ENCODE data around the gene CDC42BPG.

- TF ChIP-seq, protein P1, sequence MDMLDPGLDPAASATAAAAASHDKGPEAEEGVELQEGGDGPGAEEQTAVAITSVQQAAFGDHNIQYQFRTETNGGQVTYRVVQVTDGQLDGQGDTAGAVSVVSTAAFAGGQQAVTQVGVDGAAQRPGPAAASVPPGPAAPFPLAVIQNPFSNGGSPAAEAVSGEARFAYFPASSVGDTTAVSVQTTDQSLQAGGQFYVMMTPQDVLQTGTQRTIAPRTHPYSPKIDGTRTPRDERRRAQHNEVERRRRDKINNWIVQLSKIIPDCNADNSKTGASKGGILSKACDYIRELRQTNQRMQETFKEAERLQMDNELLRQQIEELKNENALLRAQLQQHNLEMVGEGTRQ (IDR thresholded peaks at IDR 0.05; ENCODE audit: borderline replicate concordance, low read depth, low read length), result peak; percentile 50; the same call in 1 of the 2 replicates
- TF ChIP-seq HDGF (IDR thresholded peaks at IDR 0.05) (no peak), CREM (IDR thresholded peaks at IDR 0.05; ENCODE audit: low read depth) (no peak), TARDBP (IDR thresholded peaks at IDR 0.05; ENCODE audit: borderline replicate concordance) (no peak), CHD4 (IDR thresholded peaks at IDR 0.05) (no peak), POLR2A (IDR thresholded peaks at IDR 0.05; ENCODE audit: low read depth, low read length) (no peak), FOXM1 (IDR thresholded peaks at IDR 0.05; ENCODE audit: low read depth, low read length) (no peak), STAT3 (IDR thresholded peaks at IDR 0.05; ENCODE audit: low read depth, low read length) (no peak), POLR2AphosphoS5 (IDR thresholded peaks at IDR 0.05; ENCODE audit: low read length) (no peak)
- TF ChIP-seq, protein P2, sequence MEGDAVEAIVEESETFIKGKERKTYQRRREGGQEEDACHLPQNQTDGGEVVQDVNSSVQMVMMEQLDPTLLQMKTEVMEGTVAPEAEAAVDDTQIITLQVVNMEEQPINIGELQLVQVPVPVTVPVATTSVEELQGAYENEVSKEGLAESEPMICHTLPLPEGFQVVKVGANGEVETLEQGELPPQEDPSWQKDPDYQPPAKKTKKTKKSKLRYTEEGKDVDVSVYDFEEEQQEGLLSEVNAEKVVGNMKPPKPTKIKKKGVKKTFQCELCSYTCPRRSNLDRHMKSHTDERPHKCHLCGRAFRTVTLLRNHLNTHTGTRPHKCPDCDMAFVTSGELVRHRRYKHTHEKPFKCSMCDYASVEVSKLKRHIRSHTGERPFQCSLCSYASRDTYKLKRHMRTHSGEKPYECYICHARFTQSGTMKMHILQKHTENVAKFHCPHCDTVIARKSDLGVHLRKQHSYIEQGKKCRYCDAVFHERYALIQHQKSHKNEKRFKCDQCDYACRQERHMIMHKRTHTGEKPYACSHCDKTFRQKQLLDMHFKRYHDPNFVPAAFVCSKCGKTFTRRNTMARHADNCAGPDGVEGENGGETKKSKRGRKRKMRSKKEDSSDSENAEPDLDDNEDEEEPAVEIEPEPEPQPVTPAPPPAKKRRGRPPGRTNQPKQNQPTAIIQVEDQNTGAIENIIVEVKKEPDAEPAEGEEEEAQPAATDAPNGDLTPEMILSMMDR (IDR thresholded peaks at IDR 0.05 in 2 of 3, conservative IDR thresholded peaks at IDR 0.05 in 1 of 3; ENCODE audit: control insufficient read depth in 2 of 3, extremely low read depth in 1 of 3, insufficient read depth in 1 of 3, low read depth in 3 of 3, low read length in 3 of 3), result no peak
- TF ChIP-seq, protein P3, sequence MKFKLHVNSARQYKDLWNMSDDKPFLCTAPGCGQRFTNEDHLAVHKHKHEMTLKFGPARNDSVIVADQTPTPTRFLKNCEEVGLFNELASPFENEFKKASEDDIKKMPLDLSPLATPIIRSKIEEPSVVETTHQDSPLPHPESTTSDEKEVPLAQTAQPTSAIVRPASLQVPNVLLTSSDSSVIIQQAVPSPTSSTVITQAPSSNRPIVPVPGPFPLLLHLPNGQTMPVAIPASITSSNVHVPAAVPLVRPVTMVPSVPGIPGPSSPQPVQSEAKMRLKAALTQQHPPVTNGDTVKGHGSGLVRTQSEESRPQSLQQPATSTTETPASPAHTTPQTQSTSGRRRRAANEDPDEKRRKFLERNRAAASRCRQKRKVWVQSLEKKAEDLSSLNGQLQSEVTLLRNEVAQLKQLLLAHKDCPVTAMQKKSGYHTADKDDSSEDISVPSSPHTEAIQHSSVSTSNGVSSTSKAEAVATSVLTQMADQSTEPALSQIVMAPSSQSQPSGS (IDR thresholded peaks at IDR 0.05; ENCODE audit: low read length), result no peak
- TF ChIP-seq, protein P4, sequence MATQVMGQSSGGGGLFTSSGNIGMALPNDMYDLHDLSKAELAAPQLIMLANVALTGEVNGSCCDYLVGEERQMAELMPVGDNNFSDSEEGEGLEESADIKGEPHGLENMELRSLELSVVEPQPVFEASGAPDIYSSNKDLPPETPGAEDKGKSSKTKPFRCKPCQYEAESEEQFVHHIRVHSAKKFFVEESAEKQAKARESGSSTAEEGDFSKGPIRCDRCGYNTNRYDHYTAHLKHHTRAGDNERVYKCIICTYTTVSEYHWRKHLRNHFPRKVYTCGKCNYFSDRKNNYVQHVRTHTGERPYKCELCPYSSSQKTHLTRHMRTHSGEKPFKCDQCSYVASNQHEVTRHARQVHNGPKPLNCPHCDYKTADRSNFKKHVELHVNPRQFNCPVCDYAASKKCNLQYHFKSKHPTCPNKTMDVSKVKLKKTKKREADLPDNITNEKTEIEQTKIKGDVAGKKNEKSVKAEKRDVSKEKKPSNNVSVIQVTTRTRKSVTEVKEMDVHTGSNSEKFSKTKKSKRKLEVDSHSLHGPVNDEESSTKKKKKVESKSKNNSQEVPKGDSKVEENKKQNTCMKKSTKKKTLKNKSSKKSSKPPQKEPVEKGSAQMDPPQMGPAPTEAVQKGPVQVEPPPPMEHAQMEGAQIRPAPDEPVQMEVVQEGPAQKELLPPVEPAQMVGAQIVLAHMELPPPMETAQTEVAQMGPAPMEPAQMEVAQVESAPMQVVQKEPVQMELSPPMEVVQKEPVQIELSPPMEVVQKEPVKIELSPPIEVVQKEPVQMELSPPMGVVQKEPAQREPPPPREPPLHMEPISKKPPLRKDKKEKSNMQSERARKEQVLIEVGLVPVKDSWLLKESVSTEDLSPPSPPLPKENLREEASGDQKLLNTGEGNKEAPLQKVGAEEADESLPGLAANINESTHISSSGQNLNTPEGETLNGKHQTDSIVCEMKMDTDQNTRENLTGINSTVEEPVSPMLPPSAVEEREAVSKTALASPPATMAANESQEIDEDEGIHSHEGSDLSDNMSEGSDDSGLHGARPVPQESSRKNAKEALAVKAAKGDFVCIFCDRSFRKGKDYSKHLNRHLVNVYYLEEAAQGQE (IDR thresholded peaks at IDR 0.05; ENCODE audit: low read depth, low read length), result no peak
- TF ChIP-seq, protein P5, sequence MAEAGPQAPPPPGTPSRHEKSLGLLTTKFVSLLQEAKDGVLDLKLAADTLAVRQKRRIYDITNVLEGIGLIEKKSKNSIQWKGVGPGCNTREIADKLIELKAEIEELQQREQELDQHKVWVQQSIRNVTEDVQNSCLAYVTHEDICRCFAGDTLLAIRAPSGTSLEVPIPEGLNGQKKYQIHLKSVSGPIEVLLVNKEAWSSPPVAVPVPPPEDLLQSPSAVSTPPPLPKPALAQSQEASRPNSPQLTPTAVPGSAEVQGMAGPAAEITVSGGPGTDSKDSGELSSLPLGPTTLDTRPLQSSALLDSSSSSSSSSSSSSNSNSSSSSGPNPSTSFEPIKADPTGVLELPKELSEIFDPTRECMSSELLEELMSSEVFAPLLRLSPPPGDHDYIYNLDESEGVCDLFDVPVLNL (IDR thresholded peaks at IDR 0.05; ENCODE audit: low read depth, low read length), result no peak
Observed at GRCh38 chr11:64880240-64881001, 36.0 kb upstream of the CDC42BPG start.
